MG63 (cell line): Measurements from ENCODE around the gene TRIM56. TPM values are rescaled to one million over a fixed set of nuclear protein-coding genes. Genes with fewer than 3 reads are reported as not detected.
"Not testable (repeated sequence)": the region's sequence is repeated elsewhere in the genome, so short reads cannot be mapped to it uniquely, and the experiment has no call there.

Source experiments
- DNase-seq: peaks from one replicate; pipeline ENCODE4 v3.0.0-alpha.2; 2020
- H3K27me3 ChIP-seq: fragments of 250-450 bp; sonication (Bioruptor Pico); 2 replicates; pipeline ENCODE4 v1.5.1; 2020; ENCODE audit warnings: mild to moderate bottlenecking, moderate library complexity
- H3K36me3 ChIP-seq: fragments of 250-450 bp; sonication (Bioruptor Pico); 2 replicates; pipeline ENCODE4 v1.5.1; 2020; ENCODE audit warnings: mild to moderate bottlenecking, moderate library complexity
- H3K4me3 ChIP-seq: fragments of 250-450 bp; sonication (Bioruptor Pico); 2 replicates; pipeline ENCODE4 v1.5.1; 2020; ENCODE audit warnings: mild to moderate bottlenecking, moderate library complexity
- H3K9me3 ChIP-seq: fragments of 250-450 bp; sonication (Bioruptor Pico); 2 replicates; pipeline ENCODE4 v1.5.1; 2020; ENCODE audit warnings: mild to moderate bottlenecking, moderate library complexity
- total RNA-seq: library from RNA; depleted of rRNA; stranded (reverse); fragments of >200 nt; shearing (Covaris generic); gene quantifications from 2 replicates; pipeline ENCODE4 v1.2.3, GENCODE V29; 2014; ENCODE audit warnings: low replicate concordance

TRIM56 gene
- total RNA-seq, 1 experiment from 2014 or later = 2.3 TPM

- DNase-seq = no peak
- Histone ChIP-seq H3K9me3 (no peaks in the 10 kb centered on the region), H3K36me3 (no peaks in the 10 kb centered on the region)
Measured at GRCh38 chr7:101120315-101120714, 35.0 kb downstream of the TRIM56 start.

GRCh38 chr7:101121631-101121990, 36.3 kb downstream of the TRIM56 start:
- not testable (repeated sequence) for DNase-seq, H3K27me3 ChIP-seq, H3K36me3 ChIP-seq, H3K9me3 ChIP-seq, H3K4me3 ChIP-seq

More at GRCh38 chr7:101120315-101120714, 35.0 kb downstream of the TRIM56 start:
- Histone ChIP-seq H3K4me3 (no peak overlapping the region), H3K27me3 (no peaks in the 10 kb centered on the region)

GRCh38 chr7:101121991-101122932, 37.0 kb downstream of the TRIM56 start:
- Histone ChIP-seq H3K27me3 (no peaks in the 10 kb centered on the region), H3K4me3 (peak overlapping the region; percentile 33), H3K36me3 (no peaks in the 10 kb centered on the region), H3K9me3 (no peaks in the 10 kb centered on the region)
- DNase-seq = peak; percentile 94

- H3K27me3 ChIP-seq = no peaks in the 10 kb centered on the region
- H3K9me3 ChIP-seq = no peaks in the 10 kb centered on the region
- no peak overlapping the region for H3K4me3 ChIP-seq
- no peak for DNase-seq
- no peaks in the 10 kb centered on the region for H3K36me3 ChIP-seq
Measured at GRCh38 chr7:101122933-101123702, 37.8 kb downstream of the TRIM56 start.

- Histone ChIP-seq H3K9me3 (no peaks in the 10 kb centered on the region), H3K27me3 (no peaks in the 10 kb centered on the region), H3K36me3 (peaks cover 3% of the 10 kb centered on the region; the same call in 1 of the 2 replicates), H3K4me3 (no peak overlapping the region)
- DNase-seq = no peak
Measured at GRCh38 chr7:101123703-101124068, 38.4 kb downstream of the TRIM56 start.

- no peak overlapping the region for H3K4me3 ChIP-seq
- peaks cover 3% of the 10 kb centered on the region; the same call in 1 of the 2 replicates for H3K36me3 ChIP-seq
- peak; percentile 63 for DNase-seq
- H3K9me3 ChIP-seq = no peaks in the 10 kb centered on the region
- H3K27me3 ChIP-seq = no peaks in the 10 kb centered on the region
Measured at GRCh38 chr7:101124376-101125056, 39.2 kb downstream of the TRIM56 start.

GRCh38 chr7:101125989-101126650, 40.8 kb downstream of the TRIM56 start:
- no peaks in the 10 kb centered on the region for H3K9me3 ChIP-seq
- peak; percentile 72 for DNase-seq
- H3K27me3 ChIP-seq = no peaks in the 10 kb centered on the region
- peaks cover 13% of the 10 kb centered on the region for H3K36me3 ChIP-seq
- no peak overlapping the region for H3K4me3 ChIP-seq

GRCh38 chr7:101126651-101127459, 41.6 kb downstream of the TRIM56 start, which contains the start of gene SERPINE1:
SERPINE1 (plus strand) TSS chr7:101127104; CDS start chr7:101128394, 1,290 bp downstream.
- Histone ChIP-seq H3K9me3 (no peaks in the 10 kb centered on the region), H3K4me3 (peak within 1 kb of the TSS; percentile 49), H3K36me3 (peaks cover 14% of the 10 kb centered on the region), H3K27me3 (no peaks in the 10 kb centered on the region)
- DNase-seq = peak; percentile 97

GRCh38 chr7:101127460-101128039, 42.3 kb downstream of the TRIM56 start:
- no peak for DNase-seq
- no peaks in the 10 kb centered on the region for H3K9me3 ChIP-seq
- peak overlapping the region; percentile 49 for H3K4me3 ChIP-seq
- H3K27me3 ChIP-seq = no peaks in the 10 kb centered on the region
- peaks cover 19% of the 10 kb centered on the region for H3K36me3 ChIP-seq

- no peaks in the 10 kb centered on the region for H3K27me3 ChIP-seq
- H3K36me3 ChIP-seq = peaks cover 19% of the 10 kb centered on the region
- H3K9me3 ChIP-seq = no peaks in the 10 kb centered on the region
- no peak for DNase-seq
- peak overlapping the region; percentile 49 for H3K4me3 ChIP-seq
Measured at GRCh38 chr7:101128040-101128834, 43.0 kb downstream of the TRIM56 start.

- peaks cover 24% of the 10 kb centered on the region for H3K36me3 ChIP-seq
- H3K27me3 ChIP-seq = no peaks in the 10 kb centered on the region
- no peak overlapping the region for H3K4me3 ChIP-seq
- no peaks in the 10 kb centered on the region for H3K9me3 ChIP-seq
- DNase-seq = no peak
Measured at GRCh38 chr7:101129603-101130117, 44.4 kb downstream of the TRIM56 start.

GRCh38 chr7:101132626-101133600, 47.6 kb downstream of the TRIM56 start:
- DNase-seq, H3K4me3 ChIP-seq, H3K9me3 ChIP-seq, H3K27me3 ChIP-seq: not testable (repeated sequence)
- H3K36me3 ChIP-seq = peaks cover 41% of the 10 kb centered on the region

- Histone ChIP-seq H3K4me3 (no peak overlapping the region), H3K27me3 (no peaks in the 10 kb centered on the region), H3K9me3 (no peaks in the 10 kb centered on the region), H3K36me3 (peaks cover 39% of the 10 kb centered on the region)
- DNase-seq = no peak
Measured at GRCh38 chr7:101133621-101134398, 48.5 kb downstream of the TRIM56 start.
